Pons (tissue), 1 donor: ENCODE data around the gene SLC5A5.
"Not testable (repeated sequence)": the region's sequence is repeated elsewhere in the genome, so short reads cannot be mapped to it uniquely, and the experiment has no call there.

ENCODE experiments used
- DNase-seq: peaks from one replicate; pipeline ENCODE4 v3.0.0-alpha.2; 2016; ENCODE audit warnings: low spot score

The SLC5A5 gene

DNA sequence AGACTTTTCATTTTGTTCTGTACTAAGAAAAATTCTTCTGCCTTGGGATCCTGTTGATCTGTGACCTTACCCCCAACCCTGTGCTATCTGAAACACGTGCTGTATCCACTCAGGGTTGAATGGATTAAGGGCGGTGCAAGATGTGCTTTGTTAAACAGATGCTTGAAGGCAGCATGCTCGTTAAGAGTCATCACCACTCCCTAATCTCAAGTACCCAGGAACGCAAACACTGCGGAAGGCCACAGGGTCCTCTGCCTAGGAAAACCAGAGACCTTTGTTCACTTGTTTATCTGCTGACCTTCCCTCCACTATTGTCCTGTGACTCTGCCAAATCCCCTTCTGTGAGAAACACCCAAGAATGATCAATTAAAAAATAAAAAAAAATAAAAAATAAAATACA lies 47.4 kb downstream of the SLC5A5 start:
- not testable (repeated sequence) for DNase-seq

DNA sequence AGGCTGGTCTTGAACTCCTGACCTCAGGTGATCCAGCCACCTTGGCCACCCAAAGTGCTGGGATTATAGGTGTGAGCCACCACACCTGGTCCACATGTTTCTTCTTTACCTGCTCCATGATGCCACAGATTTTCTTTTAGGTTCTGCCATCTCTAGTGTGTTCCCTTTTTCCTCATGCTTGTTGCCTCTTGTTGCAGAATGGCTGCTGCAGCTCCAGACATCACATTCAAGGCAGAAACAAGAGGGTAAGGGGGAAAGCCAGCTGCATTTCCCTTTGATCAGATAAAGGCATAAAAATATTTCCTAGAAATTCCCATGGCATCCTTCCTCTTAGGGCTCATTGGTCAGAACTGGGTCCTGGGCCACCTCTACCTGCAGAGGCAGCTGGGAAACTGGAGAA lies 48.8 kb downstream of the SLC5A5 start:
- no peak for DNase-seq

- no peak for DNase-seq
These were observed 50.4 kb downstream of the SLC5A5 start for GRCh38 chr19:17922138-17922537.

DNA sequence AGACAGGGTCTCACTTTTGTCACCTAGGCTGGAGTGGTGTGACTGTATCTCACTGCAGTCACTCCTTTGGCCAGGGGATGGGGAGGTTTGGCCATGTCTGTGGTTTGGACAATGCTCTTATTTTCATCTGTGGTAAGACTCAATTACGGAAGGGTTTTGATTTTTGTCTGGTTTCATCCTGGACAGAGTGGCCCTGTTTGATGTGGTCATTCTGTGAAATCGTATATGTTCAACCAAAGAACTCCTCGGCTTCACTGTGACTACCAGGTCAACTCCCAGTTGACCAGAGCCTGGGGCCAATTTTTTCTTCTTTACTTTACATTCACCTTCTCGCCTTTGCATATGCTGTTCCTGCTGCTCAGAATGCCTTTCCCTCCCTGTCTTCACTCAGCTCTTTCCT lies 54.3 kb downstream of the SLC5A5 start:
- no peak for DNase-seq

DNA sequence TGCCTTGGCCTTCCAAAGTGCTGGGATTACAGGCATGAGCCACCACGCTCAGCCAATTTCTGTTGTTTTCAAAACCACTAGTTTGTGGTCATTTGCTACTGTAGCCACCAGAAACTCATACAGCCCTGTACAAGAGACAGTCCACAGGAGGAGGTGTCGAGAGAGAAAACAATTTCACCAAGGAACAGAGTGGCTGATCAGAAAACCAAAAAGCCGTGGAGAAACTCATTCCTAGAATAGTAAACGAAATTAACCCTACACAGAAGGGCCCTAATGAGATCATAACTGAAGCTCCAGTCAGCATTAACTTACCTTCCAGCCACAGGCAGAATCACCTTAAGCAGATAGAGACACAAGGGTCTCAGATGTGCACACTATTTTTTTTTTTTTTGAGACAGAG lies 57.3 kb downstream of the SLC5A5 start:
- DNase-seq, result no peak

DNA sequence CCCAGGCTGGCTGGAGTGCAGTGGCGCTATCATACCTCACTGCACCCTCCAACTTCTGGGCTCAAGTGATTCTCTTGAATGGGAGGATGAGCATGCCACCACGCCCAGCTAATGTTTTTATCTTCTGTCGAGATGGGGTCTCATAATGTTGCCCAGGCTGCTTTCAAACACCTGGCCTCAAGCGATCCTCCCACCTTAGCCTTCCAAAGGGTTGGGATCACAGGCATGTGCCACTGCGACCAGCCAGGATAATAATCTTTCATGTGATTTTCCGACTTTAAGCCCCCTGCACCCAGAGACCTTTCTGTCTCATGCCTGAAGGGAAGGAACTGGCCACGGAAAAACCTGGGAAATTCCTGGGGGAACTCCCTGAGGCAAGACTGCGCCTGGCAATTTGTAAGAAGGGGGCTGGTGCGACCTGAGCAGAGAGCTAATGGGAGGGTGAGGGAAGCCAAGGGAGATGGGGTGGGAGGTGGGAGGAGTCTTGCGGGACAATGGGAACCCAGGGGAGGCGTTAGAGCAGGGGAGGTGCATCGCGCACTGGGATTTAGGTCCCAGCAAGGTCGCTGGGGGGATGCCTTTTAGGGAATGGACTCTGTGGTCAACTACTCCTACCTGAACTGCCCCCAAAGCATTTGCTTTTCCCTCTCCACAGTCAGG lies 59.9 kb downstream of the SLC5A5 start:
- DNase-seq, result no peak

- DNase-seq, result peak; percentile 89
These were observed 61.0 kb downstream of the SLC5A5 start, which contains the start of gene CCDC124 for GRCh38 chr19:17932485-17933338. Gene CCDC124, plus strand, starts transcription at chr19:17933015. Its CDS starts 3,406 bp downstream, at chr19:17936421.

DNA sequence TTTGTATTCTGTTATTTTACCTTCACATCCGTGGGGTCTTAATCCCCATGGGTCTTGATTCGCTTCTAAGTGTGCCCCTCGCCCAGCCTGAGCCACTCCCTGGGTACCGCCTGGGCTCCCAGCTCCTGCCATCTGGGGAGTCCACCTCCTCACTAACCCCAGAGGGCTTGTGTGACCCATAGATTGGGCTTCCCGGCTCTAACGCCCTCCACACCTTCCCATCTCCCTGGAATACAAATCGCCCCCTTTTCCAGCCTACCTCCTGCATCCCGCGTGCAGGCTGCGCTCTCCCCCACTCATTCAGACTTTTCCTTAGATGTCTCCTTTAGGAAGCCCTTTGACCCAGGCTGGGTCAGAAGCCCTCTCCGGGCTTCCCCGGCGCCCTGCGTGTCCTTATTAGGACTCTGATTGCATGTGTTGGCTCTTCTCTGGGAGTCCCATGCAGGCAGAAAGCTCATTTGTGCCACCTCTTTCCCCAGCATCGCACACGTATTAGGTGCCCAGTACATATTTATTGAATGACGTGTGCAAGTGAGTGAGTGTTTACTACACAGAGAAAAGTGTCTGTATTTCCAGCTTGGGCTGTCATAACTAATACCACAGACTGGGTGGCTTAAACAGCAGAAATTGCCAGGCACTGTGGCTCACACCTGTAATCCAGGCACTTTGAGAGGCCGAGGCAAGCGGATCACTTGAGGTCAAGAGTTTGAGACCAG lies 61.8 kb downstream of the SLC5A5 start:
- DNase-seq, result no peak

GRCh38 chr19:17936379-17936778 lies 64.6 kb downstream of the SLC5A5 start:
- DNase-seq, result no peak

GRCh38 chr19:17937371-17937900 lies 65.7 kb downstream of the SLC5A5 start:
- no peak for DNase-seq

- DNase-seq, result peak; percentile 46
These were observed 66.5 kb downstream of the SLC5A5 start for GRCh38 chr19:17938092-17938845.

GRCh38 chr19:17942181-17942580 lies 70.4 kb downstream of the SLC5A5 start:
- no peak for DNase-seq

DNA sequence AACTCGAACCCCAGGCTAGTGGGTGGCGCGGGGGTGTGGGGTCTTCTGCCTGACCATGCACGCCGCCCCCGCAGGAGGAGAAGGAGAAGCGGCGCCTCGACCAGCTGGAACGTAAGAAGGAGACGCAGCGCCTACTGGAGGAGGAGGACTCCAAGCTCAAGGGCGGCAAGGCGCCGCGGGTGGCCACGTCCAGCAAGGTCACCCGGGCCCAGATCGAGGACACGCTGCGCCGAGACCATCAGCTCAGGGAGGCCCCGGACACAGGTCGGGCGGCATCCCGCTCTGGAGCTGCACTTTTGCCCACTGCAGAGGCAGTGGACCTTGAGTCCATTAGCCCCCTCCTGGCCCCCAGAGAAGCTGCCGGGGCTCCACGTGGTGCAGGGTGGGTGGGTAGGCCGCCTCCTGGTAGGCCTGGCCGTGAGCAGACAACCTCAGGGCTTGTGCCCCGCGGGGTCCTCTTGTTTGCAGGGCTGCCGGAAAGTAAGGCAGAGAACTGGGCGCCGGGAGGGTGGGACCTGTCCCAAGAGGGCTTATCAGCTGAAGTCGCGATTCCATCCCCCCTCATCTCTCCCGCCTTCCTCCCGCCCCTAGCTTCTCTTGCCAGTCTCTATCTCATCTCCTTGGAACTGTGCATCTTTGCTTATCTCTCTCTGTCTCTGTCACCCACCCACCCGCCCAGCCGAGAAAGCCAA lies 71.0 kb downstream of the SLC5A5 start:
- DNase-seq, result no peak

DNA sequence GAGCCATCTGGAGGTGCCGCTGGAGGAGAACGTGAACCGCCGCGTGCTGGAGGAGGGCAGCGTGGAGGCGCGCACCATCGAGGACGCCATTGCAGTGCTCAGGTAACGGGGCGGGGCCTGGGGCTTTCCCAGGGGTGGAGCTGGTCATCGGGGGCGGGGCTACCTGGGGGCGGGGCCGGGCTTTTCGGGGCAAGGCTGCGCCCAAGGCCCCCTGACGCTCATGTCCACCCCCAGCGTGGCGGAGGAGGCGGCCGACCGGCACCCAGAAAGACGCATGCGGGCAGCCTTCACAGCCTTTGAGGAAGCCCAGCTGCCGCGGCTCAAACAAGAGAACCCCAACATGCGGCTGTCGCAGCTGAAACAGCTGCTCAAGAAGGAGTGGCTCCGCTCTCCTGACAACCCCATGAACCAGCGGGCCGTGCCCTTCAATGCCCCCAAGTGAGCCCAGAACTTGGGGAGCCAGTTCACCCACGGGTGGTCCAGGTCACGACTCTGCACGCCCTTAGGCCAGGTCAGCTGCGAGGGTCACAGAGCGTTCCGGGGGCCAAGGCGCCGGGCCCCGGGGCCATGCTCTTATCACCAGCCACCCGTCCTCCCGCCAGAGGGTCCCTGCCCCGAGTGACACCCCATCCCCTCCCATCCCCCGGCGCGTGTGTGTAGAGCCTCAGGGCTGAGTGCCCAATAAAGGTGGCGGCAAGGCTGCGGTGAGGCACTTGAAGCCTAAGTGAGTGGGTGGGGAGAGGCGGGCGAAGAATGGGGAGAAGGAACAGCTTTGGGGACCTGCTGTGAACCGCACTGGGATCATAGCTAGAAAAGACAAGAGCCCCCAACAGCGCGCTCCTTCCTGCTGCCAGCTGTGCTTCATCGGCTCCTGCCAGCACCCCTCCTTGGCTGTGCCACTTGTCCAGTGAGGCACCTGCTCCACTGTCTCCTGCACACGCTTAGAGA lies 71.8 kb downstream of the SLC5A5 start:
- DNase-seq, result no peak

GRCh38 chr19:17944301-17944700 lies 72.6 kb downstream of the SLC5A5 start:
- DNase-seq, result no peak
